Osteocyte (in vitro differentiated cells): ENCODE measurements around the gene APLF. TPM values are rescaled to one million over a fixed set of nuclear protein-coding genes. Genes with fewer than 3 reads are reported as not detected.
"Not testable (repeated sequence)": the region's sequence is repeated elsewhere in the genome, so short reads cannot be mapped to it uniquely, and the experiment has no call there.

Experiments
- DNase-seq: peaks from one replicate; pipeline ENCODE4 v3.0.0; 2021; ENCODE audit warnings: mixed read lengths; ENCODE audit not compliant: unreplicated experiment; ENCODE audit errors: extremely low spot score
- H3K27ac Mint-ChIP-seq: one replicate; pipeline ENCODE4 v1.8.0; 2021; ENCODE audit warnings: mild to moderate bottlenecking, mixed read lengths; ENCODE audit not compliant: unreplicated experiment
- H3K27me3 Mint-ChIP-seq: one replicate; pipeline ENCODE4 v1.8.0; 2021; ENCODE audit warnings: mixed read lengths; ENCODE audit not compliant: unreplicated experiment
- H3K36me3 Mint-ChIP-seq: one replicate; pipeline ENCODE4 v1.8.0; 2021; ENCODE audit warnings: mixed read lengths; ENCODE audit not compliant: unreplicated experiment
- H3K4me1 Mint-ChIP-seq: one replicate; pipeline ENCODE4 v1.8.0; 2021; ENCODE audit warnings: mixed read lengths; ENCODE audit not compliant: unreplicated experiment
- H3K4me3 Mint-ChIP-seq: one replicate; pipeline ENCODE4 v1.8.0; 2021; ENCODE audit warnings: mild to moderate bottlenecking, moderate library complexity, mixed read lengths; ENCODE audit not compliant: unreplicated experiment
- H3K9me3 Mint-ChIP-seq: one replicate; pipeline ENCODE4 v1.8.0; 2021; ENCODE audit warnings: mixed read lengths; ENCODE audit not compliant: unreplicated experiment
- CTCF ChIP-seq: fragments of 200-600 bp; sonication (generic); IDR thresholded peaks from 2 replicates; pipeline ENCODE4 v1.5.0; 2021; ENCODE audit warnings: antibody characterized with exemption, mild to moderate bottlenecking, moderate library complexity
- total RNA-seq: library from RNA; stranded (reverse); gene quantifications from 2 replicates; pipeline ENCODE4 v1.2.1, GENCODE V29; 2021

Gene APLF
- total RNA-seq, 1 donor from 2014 or later: 6.4 TPM

GRCh38 chr2:68553098-68553497 lies 85.7 kb downstream of the APLF start:
- Mint-ChIP-seq H3K4me1 (no peaks in the 10 kb centered on the region), H3K4me3 (no peak overlapping the region), H3K27me3 (no peaks in the 10 kb centered on the region), H3K9me3 (no peaks in the 10 kb centered on the region), H3K36me3 (no peaks in the 10 kb centered on the region), H3K27ac (no peak overlapping the region)
- DNase-seq: no peak
- TF ChIP-seq CTCF: no peak

GRCh38 chr2:68555425-68556206 lies 88.2 kb downstream of the APLF start:
- H3K27ac Mint-ChIP-seq, H3K9me3 Mint-ChIP-seq, H3K36me3 Mint-ChIP-seq, H3K4me3 Mint-ChIP-seq, DNase-seq, H3K4me1 Mint-ChIP-seq, H3K27me3 Mint-ChIP-seq: not testable (repeated sequence)

GRCh38 chr2:68556381-68556780 lies 89.0 kb downstream of the APLF start:
- Mint-ChIP-seq H3K9me3 (no peaks in the 10 kb centered on the region), H3K36me3 (no peaks in the 10 kb centered on the region), H3K27ac (no peak overlapping the region), H3K27me3 (no peaks in the 10 kb centered on the region), H3K4me1 (no peaks in the 10 kb centered on the region), H3K4me3 (no peak overlapping the region)
- TF ChIP-seq CTCF: no peak
- DNase-seq: no peak

- Mint-ChIP-seq H3K27ac (no peak overlapping the region), H3K4me1 (no peaks in the 10 kb centered on the region), H3K27me3 (no peaks in the 10 kb centered on the region), H3K9me3 (no peaks in the 10 kb centered on the region), H3K36me3 (no peaks in the 10 kb centered on the region), H3K4me3 (no peak overlapping the region)
- no peak for TF ChIP-seq CTCF
- DNase-seq: no peak
Measured at GRCh38 chr2:68558576-68558975, 91.2 kb downstream of the APLF start.

- Mint-ChIP-seq H3K36me3 (no peaks in the 10 kb centered on the region), H3K27me3 (no peaks in the 10 kb centered on the region), H3K4me3 (no peak overlapping the region), H3K4me1 (no peaks in the 10 kb centered on the region), H3K27ac (no peak overlapping the region), H3K9me3 (no peaks in the 10 kb centered on the region)
- no peak for TF ChIP-seq CTCF
- no peak for DNase-seq
Measured at GRCh38 chr2:68559692-68560091, 92.3 kb downstream of the APLF start.
